Sigmoid colon (tissue), 4 donors: ENCODE measurements around the gene PGP.

ENCODE experiments used
- CTCF ChIP-seq, 4 experiments: fragments of 450-650 bp in 3 of 4; fragments of 200-600 bp in 1 of 4; IDR thresholded peaks; one replicate each; pipeline ENCODE4 v1.5.1; 2016 to 2019; ENCODE audit warnings: antibody characterized with exemption in 4 of 4, mild to moderate bottlenecking in 3 of 4, moderate library complexity in 2 of 4
- POLR2A ChIP-seq, 2 donors: fragments of 450-650 bp; IDR thresholded peaks; one replicate each; pipeline ENCODE4 v1.6.1; 2016; ENCODE audit warnings: antibody characterized with exemption in 2 of 2, mild to moderate bottlenecking in 2 of 2, moderate library complexity in 2 of 2
- POLR2AphosphoS5 ChIP-seq, 4 donors: sonication (generic); formaldehyde crosslinking; IDR thresholded peaks; one replicate each; pipeline ENCODE4 v1.6.1; 2017; ENCODE audit warnings: antibody characterized with exemption in 4 of 4

DNA sequence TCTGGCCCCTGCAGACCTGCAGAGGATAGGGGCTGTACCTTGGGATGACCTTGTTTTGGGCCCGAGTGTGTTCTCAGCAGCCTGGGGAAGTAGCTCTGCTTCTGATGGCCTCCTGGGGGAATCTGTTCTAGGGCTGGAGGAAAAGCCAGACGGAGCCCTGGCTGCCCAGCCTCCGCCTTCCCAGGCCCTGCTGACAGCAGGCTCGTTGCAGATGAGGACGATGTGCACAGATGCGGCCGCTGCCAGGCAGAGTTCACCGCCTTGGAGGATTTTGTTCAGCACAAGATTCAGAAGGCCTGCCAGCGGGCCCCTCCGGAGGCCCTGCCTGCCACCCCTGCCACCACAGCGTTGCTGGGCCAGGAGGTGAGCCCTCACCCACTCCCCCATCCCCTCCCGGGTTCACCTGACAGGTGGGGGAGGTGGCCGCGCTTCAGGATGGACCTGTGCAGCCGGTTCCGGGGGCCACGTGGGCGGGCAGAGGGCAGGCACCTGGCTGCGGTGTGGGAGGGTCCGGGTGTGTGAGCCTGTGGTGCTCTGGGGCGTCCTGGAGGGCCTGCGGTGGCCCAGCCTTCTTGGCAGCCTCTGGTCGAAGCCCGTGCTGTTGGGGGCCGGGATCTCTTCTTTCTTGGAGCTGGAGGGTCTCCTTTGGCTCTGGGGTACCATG, 13.7 kb upstream of the PGP start:
- TF ChIP-seq CTCF (IDR thresholded peaks at IDR 0.05) = no peak
- no peak for TF ChIP-seq POLR2A (IDR thresholded peaks at IDR 0.05)
- no peak for TF ChIP-seq POLR2AphosphoS5 (IDR thresholded peaks at IDR 0.05)
